ENCODE data around the gene SNTG2. TPM values are rescaled to one million over a fixed set of nuclear protein-coding genes. Genes with fewer than 3 reads are reported as not detected.
A peak's percentile ranks its signal among the peaks of the same experiment; 100 is the strongest.

SNTG2 gene
- total and polyA plus RNA-seq, 12 donors: 0.26 to 4.3 (median 0.72) TPM; not detected in 1

- WGBS, 4 donors: 52 to 82% (median 74%) methylated on average over 8 to 13 of the region's 13 CpGs
- intact Hi-C loops (cut with DNase I): no loop called here
Observed at GRCh38 chr2:1219901-1220573, 269.4 kb downstream of the SNTG2 start.

GRCh38 chr2:1222056-1222455, 271.4 kb downstream of the SNTG2 start:
- intact Hi-C loops (cut with DNase I): no loop called here
- no peak overlapping the region for H3K4me3 ChIP-seq
- no peak for TF ChIP-seq CTCF (IDR thresholded peaks at IDR 0.05)
- no peak for TF ChIP-seq POLR2A (IDR thresholded peaks at IDR 0.05)
- H3K9me3 ChIP-seq (replicated peaks in 1 of 3): no peaks in the 10 kb centered on the region
- no peaks in the 10 kb centered on the region for H3K27me3 ChIP-seq
- 74 to 81% (median 76%) methylated on average over 6 of the region's 6 CpGs for WGBS, 4 donors
- H3K4me1 ChIP-seq (replicated peaks in 1 of 2): no peaks in the 10 kb centered on the region
- H3K27ac ChIP-seq: no peak overlapping the region
- H3K36me3 ChIP-seq (replicated peaks in 1 of 2): no peaks in the 10 kb centered on the region
- DNase-seq: no peak

More at GRCh38 chr2:1219901-1220573, 269.4 kb downstream of the SNTG2 start:
- Histone ChIP-seq H3K4me3 (no peak overlapping the region), H3K9me3 (replicated peaks in 1 of 3) (no peaks in the 10 kb centered on the region), H3K36me3 (replicated peaks in 1 of 2) (no peaks in the 10 kb centered on the region), H3K27me3 (no peaks in the 10 kb centered on the region), H3K27ac (no peak overlapping the region), H3K4me1 (replicated peaks in 1 of 2) (no peaks in the 10 kb centered on the region)
- TF ChIP-seq CTCF (IDR thresholded peaks at IDR 0.05): no peak
- TF ChIP-seq POLR2A (IDR thresholded peaks at IDR 0.05): no peak
- peak in 1 of 7 donors; percentile 22 for DNase-seq

GRCh38 chr2:1223791-1224190, 273.1 kb downstream of the SNTG2 start:
- H3K27ac ChIP-seq: no peak overlapping the region
- intact Hi-C loops (cut with DNase I): no loop called here
- no peaks in the 10 kb centered on the region for H3K36me3 ChIP-seq (replicated peaks in 1 of 2)
- no peak overlapping the region for H3K4me3 ChIP-seq
- H3K4me1 ChIP-seq (replicated peaks in 1 of 2): no peaks in the 10 kb centered on the region
- DNase-seq: no peak
- WGBS, 4 donors: 81 to 86% (median 84%) methylated on average over 8 to 11 of the region's 11 CpGs
- TF ChIP-seq CTCF (IDR thresholded peaks at IDR 0.05): no peak
- TF ChIP-seq POLR2A (IDR thresholded peaks at IDR 0.05): no peak
- no peaks in the 10 kb centered on the region for H3K27me3 ChIP-seq
- no peaks in the 10 kb centered on the region for H3K9me3 ChIP-seq (replicated peaks in 1 of 3)

GRCh38 chr2:1224901-1225300, 274.3 kb downstream of the SNTG2 start:
- WGBS, 4 donors: 75 to 86% (median 76%) methylated on average over 3 of the region's 3 CpGs
- no peak for DNase-seq
- intact Hi-C loops (cut with DNase I): no loop called here
- H3K36me3 ChIP-seq (replicated peaks in 1 of 2): no peaks in the 10 kb centered on the region
- H3K27ac ChIP-seq: no peak overlapping the region
- H3K4me1 ChIP-seq (replicated peaks in 1 of 2): no peaks in the 10 kb centered on the region
- TF ChIP-seq POLR2A (IDR thresholded peaks at IDR 0.05): no peak
- H3K4me3 ChIP-seq: no peak overlapping the region
- no peaks in the 10 kb centered on the region for H3K27me3 ChIP-seq
- H3K9me3 ChIP-seq (replicated peaks in 1 of 3): no peaks in the 10 kb centered on the region

GRCh38 chr2:1226766-1227165, 276.1 kb downstream of the SNTG2 start:
- intact Hi-C loops (cut with DNase I): no loop called here
- TF ChIP-seq POLR2A (IDR thresholded peaks at IDR 0.05) (no peak), CTCF (IDR thresholded peaks at IDR 0.05) (no peak)
- no peak overlapping the region for H3K4me3 ChIP-seq
- H3K36me3 ChIP-seq (replicated peaks in 1 of 2): no peaks in the 10 kb centered on the region
- WGBS, 4 donors: 91 to 92% (median 91%) methylated on average over 3 of the region's 3 CpGs
- DNase-seq: no peak
- no peaks in the 10 kb centered on the region for H3K27me3 ChIP-seq
- H3K9me3 ChIP-seq (replicated peaks in 1 of 3): no peaks in the 10 kb centered on the region
- no peak overlapping the region for H3K27ac ChIP-seq
- no peaks in the 10 kb centered on the region for H3K4me1 ChIP-seq (replicated peaks in 1 of 2)
